Right renal pelvis (tissue), 4 donors: ENCODE data around the gene DISP2. TPM values are rescaled to one million over a fixed set of nuclear protein-coding genes. Genes with fewer than 3 reads are reported as not detected.

ENCODE experiments used
- DNase-seq, 4 donors: peaks; one replicate each; pipeline ENCODE4 v3.0.0-alpha.2; 2013; ENCODE audit warnings: low read depth in 4 of 4, low spot score in 3 of 4, missing footprints in 1 of 4
- polyA plus RNA-seq, 4 donors: library from polyadenylated mRNA; unstranded; fragments of 120-200 nt; gene quantifications; one replicate each; pipeline ENCODE4 v1.2.1, GENCODE V29; 2013; ENCODE audit not compliant: insufficient read length in 4 of 4

Gene DISP2
- polyA plus RNA-seq, 4 donors: 0.18 to 1.3 (median 0.62) TPM

- DNase-seq: no peak
Observed at GRCh38 chr15:40325188-40325587, 32.8 kb upstream of the DISP2 start.

DNA sequence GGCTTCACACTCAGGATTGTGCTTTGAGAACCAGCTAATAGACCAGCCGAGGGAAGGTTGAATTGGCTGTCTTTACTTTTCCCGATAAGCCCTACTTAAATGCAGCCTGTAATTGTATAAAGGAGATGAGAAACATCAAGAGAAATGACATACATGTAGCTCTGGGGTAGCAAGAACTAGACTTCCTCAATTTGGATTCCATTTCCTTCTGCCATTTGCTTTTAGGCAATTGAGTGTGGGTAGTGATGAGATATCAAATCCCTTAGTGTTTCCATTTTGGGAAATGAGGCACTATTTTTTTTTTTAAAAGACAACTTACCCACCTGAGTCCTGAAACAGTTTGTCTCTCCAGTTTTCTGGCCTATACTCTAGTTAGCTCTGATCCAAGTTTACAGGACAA is 32.3 kb upstream of the DISP2 start:
- no peak for DNase-seq

GRCh38 chr15:40327457-40327856 is 30.6 kb upstream of the DISP2 start:
- DNase-seq: no peak

DNA sequence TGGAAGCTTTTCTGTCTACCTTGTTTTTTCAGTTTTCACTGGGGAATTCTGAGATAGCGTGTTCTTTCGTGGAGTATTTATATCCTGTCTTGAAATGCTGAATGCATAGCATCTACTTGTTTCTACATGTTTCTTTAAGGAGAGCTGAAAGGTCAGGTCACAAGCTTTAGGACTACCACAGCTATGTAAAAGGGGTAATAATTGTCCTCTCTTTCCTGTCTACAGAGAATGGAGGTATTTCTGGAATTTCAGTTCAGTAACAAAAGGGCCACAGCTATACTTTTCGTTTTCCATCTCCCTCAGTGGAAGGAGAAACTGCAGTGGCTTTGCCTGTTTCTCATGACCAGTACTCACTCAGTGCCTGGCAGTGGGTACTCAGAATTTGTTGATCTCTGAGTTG is 29.8 kb upstream of the DISP2 start:
- no peak for DNase-seq

GRCh38 chr15:40328751-40329150 is 29.3 kb upstream of the DISP2 start:
- DNase-seq: no peak

GRCh38 chr15:40329804-40330203 is 28.2 kb upstream of the DISP2 start:
- no peak for DNase-seq

DNA sequence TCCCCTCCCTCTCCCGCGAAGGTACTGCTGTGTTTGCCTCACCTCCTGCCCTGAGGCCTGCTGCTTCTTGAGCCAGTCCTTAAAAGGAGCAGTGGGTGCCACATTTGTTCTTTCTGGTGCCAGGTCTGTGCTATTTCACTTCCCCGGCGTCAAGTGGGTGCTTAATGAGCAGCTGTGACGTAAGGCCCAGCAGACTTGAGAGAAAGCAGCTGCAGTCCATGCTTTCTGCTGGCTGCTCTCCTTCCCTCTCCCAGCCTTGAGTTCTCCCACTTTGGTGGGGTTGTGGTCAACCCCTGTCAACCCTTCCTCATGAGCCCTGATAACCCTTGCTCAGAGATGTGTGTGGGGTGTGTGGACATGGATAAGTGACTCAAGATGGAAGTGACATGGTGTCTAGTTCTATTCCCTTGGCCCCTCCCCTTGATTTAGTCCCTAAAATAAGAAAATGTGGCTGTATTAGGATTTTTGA is 27.6 kb upstream of the DISP2 start:
- DNase-seq: no peak

- no peak for DNase-seq
Observed at GRCh38 chr15:40331026-40331425, 27.0 kb upstream of the DISP2 start.

DNA sequence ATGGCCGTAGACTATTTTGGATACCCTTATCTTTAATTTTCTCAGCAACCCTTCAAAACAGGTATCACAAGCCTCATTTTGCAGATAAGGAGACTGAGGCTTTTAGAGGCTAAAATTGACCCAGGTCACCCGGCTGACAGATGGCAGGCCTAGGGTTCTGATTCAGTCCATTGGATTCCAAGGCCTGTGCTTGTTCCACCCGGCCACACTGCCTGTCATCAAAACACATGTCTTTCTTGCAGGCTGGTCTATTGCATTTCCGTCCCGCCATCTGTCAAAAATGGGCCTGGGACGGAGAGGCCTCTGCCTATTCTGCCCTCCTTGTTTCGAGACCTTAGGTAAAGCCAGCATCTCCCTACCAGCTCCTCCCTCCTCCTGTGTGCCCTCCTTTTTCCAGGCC is 26.4 kb upstream of the DISP2 start:
- no peak for DNase-seq

GRCh38 chr15:40332113-40332781 is 25.8 kb upstream of the DISP2 start:
- no peak for DNase-seq

GRCh38 chr15:40333922-40334492 is 24.0 kb upstream of the DISP2 start:
- DNase-seq: no peak

DNA sequence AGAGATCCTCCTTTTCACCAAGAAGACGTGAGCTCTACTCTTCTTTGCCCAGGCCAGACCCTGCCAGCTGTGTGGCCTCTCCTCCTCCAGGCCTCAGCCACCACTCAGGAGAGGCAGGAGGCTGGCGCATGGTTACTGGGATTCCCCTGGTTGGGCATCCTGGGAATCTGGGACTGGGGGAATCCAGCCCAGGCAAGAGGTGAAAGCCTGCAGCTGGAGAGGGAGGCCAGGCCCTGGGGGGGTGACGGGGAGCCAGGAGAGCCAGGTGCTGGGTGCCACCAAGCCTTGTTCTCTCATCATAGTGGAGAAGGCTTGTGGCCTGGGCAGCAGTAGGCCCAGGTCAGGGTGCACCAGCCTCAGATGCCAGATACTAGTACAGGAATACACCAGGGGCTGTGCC is 23.5 kb upstream of the DISP2 start:
- no peak for DNase-seq

DNA sequence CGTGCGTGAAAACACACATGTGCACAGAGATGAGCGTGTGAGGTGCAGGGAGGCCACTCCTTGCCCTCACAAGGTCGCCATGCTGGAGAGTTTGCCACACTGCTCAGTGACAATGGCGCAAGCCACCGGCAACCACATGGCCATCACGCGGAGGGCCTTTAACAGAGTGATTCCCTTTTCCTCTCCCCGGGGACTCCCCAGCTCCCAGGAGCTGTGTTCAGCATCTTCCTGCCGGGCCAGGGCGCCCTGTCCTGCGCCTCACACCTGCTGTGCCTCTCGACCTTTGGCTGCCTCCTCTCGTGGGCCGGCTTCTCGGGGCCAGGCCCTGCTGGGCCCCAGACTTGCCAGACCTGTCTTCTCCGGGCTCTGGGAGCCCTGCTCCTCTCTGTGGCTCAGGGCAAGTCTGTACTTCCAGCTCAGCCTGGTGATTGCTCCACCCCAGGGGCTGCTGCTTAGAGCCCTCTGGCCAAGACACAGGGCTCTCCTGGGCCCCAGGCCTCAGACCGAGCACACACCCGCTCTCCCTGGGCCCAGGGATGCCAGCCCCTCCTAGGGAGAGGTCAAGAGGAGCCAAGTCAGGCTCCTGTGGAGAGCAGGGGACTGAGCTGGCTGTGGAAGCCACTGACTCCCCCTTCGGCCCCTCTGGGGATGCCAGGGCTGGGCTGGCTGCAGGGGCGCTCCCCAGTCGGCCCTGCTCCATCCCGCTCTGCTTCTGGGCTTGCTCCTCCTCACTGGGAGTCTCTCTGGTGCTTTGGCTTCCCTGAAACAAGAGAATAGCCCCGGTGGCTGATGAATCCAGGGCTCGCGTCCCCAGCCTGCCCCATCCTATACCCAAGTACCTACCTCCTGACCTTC is 22.9 kb upstream of the DISP2 start:
- DNase-seq: no peak

DNA sequence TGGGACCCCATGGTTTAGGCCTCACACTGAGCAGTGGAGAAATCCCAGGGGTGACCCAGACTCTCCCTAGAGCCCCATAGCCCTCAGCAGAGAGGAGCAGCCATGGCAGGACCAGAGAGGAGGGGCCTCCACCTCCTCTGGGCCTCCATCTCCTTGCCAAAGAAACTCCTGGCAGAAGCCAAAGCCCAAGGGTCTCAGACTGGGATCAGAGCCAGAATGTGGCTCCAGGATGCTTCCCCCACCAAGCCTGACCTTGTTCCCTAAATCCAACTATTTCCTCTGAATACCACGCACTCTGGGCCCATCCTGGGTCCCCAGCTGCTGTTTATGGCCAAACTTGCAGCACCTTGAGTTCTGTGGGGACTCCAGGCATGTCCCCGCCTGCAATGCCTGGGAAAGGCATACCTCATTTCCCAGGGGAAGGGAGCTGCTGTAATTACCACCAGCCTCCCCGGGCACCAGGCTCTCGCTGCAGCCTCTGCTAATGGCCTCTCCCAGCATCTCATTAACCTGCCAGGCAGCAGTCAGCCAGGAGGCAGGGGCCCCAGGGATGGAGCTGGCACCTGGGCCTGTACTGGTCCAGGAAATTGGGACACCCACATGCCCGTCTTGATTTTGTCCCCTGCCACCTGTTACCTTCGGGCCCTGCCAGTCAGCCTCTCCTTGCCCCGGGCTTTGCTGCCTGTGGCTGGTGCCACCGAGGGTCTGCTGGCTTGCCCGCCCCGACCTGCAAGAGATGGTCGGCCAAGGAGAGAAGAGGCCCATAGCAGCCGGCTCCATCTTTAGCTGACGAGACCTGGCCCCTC is 21.9 kb upstream of the DISP2 start:
- DNase-seq: no peak

- DNase-seq: no peak
Observed at GRCh38 chr15:40336744-40337122, 21.3 kb upstream of the DISP2 start.

DNA sequence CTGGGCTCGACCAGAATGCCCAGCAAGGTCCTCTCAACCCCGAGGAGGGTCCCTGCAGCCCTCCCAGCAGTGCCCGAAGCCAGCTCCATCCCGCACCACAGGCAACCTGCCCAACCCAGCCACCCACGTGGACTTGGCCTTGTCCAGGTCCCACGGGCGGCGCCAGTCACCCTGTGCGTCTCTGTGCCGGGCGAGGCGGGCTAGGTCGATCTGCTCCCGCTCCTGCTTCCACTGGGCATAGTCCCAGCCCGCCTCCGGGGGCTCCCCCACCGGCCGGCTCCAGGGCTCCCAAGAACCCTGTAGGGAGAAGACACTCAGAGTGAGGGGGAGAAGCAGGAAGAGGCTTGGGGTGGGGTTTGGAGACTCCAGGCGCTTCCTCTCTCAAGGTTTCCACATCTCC is 20.4 kb upstream of the DISP2 start:
- DNase-seq: no peak

GRCh38 chr15:40338041-40338657 is 19.9 kb upstream of the DISP2 start:
- no peak for DNase-seq

GRCh38 chr15:40338921-40339620 is 18.9 kb upstream of the DISP2 start:
- DNase-seq: no peak

DNA sequence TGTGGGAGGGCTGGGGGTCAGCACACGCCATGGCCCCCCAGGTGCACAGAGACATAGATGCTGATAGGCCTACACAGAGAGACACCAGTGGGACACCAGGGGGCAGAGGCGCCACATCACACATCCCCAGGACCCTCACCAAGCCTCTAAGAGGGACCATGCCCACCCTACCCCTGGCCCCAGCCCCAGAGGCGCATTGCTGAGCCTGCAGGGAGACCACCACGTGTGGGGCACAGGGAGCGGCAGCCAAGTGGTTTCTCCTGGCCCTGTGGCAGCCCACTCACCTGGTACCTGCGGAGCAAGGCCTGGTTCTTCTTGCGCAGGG is 18.4 kb upstream of the DISP2 start:
- DNase-seq: no peak
